ENCODE results near the gene TLDC2.
"Not testable (repeated sequence)": the region's sequence is repeated elsewhere in the genome, so short reads cannot be mapped to it uniquely, and the experiment has no call there.

TLDC2 gene

DNA sequence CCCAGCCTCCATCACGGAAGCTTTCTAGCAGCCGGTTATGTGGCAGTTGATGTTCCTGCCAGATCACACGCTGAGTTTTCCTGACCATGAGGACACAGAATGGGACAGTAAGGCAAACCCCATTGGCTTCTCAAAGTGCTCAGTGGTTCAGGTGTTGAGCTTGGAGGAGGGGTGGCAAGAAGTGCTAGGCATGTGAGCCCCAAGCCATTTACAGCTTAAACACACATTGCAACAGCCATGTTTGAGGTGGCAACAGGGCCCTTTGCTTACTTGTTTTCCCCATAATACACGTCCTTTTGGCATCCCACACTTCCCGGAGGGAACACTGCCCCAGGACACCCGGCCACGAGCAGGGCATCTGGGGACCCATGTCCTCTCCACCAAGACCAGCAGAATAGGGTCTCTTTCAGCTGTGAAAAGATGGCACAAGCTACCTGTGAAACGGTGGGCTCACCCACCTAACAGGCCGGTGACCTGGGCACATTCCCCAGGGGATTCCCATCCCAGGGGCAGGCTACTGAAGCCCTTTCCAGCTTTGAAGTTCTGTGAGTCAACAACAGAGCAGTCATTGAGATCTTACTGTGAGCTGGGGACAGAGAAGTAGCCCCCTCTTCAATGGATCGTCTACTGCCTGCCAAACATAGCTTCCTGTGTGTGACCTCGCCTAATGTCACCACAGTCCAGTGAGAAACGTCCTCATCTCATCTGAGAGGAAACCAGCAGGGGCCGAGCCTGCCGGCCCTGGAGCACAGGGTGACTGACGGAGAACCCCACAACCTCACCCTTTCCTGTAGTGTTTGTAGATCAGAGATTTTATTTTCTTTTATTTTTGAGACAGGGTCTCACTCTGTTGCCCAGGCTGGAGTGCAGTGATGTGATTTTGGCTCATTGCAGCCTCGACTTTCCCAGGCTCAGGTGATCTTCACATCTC, 4.0 kb upstream of the TLDC2 start:
- DNase-seq, result no peak

DNA sequence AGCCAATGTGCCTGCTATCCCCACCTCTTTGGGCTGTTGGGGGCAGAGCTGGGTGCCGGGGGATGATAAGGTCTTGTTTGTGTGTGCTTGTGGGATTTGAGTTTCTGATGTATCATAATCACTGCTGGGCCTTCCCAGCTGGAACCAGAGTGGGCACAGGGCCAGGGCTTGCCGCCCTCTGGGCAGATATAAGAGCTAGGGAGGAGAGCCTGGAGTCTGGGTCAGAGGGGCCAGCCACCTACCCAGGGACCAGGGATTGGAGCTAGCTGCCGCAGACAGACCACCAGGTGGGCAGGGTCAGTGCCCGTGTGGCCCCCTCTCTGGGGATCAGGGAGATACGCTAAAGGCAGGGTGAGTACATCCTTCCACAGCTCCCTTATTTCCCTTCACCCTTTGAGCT, 3.1 kb upstream of the TLDC2 start:
- no peak for DNase-seq

DNA sequence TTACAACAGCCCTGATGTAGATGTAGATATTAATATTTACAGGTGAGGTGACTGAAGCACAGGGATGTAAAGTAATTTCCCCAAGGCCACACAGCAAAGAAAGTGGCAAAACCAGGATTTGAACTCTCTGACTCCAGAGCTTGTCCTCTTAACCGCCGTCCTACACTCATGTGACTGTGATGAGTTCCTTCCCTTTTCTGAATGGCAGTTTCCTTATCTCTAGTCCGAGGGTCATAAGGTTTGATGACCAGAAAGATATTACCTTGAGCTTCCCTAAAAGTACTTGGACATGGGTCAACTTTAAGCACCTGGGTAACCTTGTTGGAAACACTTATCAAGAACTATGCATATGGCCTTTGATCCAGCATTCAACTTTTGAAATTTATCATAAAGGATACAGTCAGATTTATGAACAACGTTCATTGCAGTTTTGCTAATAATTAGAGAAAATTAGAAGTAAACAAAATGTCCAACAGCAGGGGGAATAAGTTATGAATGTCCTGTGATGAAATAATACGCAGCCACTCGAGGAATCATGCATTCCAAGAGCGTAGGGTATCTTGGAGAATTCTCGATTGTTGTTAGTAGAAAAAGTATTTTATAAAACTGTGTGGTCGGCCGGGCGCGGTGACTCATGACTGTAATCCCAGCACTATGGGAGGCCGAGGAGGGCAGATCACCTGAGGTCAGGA, 2.3 kb upstream of the TLDC2 start:
- no peak for DNase-seq

DNA sequence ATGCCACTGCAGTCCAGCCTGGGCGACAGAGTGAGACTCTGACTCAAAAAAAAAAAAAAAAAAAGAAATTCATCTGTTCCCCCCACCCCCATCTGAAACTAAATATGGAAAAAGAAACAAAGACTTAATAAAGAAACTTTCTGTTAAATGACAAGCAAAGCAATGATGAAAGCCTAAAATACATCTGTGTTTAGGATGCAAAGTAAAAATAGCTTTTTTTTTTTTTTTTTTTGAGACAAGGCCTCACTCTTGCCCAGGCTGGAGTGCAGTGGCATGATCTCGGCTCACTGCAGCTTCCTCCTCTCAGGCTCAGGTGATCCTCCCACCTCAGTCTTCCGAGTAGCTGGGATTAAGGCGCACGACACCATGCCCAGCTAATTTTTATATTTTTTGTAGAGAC, 845 bp upstream of the TLDC2 start:
- not testable (repeated sequence) for DNase-seq

DNA sequence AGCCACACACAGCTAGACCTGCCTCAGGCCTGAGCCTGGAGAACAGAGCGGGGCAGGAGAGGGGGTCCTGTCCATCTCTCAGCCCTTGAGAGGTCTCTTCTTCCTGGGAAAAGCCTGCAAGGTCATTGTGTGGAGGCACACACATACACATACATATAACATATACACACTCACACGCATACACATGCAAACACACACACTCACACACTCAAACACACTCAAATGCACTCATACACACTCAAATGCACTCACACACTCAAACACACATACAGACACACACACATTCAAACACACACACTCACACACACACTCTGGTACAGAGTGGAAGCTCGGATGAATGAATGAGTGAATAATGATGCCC, 515 bp downstream of the TLDC2 start:
- DNase-seq, result no peak

DNA sequence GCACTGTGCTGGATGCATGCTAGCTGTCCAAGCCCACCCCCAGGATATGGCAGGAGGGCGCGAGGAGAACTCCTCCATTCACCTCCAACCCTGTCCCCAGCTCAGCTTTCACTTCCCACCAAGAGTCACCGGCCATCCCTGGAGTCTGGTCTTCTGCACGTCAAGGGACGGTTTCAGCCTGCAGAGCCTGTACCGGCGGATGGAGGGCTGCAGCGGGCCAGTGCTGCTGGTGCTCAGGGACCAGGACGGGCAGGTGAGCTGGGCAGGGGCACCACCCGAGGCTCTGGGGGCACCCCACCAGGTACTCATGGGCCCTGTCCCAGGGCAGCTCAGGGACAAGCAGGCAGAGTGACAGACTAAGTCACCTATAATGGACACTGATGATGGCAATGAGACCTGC, 3.0 kb downstream of the TLDC2 start:
- DNase-seq, result no peak

DNA sequence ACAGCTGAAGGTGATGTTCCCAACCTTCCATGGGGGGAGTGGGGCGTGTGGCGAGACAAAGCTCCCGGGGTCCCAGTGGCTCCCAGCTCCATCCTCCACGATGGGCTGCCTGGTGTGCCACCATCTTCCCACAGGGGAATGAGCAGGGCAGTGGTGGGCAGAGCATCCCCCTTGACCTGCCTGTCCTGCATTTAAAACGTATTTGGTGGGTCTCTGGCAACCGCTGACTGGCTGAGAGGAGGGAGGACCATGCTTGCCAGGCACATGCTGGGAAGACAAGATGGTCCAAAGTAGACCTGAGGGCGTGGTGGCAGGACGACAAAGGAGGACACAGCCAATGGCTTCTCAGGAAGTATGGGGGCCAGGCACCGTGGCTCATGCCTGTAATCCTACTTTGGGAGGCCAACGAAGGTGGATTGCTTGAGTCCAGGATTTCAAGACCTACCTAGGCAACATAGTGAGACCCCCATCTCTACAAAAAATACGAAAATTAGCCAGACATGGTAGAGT, 4.9 kb downstream of the TLDC2 start:
- no peak for DNase-seq

DNA sequence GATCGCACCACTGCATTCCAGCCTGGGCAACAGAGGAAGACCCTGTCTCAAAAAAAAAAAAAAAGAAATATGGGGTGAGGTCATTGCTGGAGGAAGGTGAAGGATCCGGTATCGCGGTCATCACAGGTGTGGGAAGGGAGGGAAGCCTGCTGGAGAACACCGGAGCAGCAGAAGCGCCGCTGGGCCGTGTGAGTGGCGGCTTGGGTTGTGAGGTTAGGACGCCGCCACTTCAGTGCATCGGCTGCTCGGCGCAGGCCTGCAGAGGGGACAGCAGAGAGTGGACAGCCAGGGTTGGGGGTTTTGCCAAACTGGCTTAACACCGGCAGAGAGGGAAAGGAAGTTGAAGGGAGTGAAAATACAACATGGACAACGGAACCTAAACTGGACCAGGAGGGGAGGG, 5.4 kb downstream of the TLDC2 start:
- DNase-seq, result no peak

DNA sequence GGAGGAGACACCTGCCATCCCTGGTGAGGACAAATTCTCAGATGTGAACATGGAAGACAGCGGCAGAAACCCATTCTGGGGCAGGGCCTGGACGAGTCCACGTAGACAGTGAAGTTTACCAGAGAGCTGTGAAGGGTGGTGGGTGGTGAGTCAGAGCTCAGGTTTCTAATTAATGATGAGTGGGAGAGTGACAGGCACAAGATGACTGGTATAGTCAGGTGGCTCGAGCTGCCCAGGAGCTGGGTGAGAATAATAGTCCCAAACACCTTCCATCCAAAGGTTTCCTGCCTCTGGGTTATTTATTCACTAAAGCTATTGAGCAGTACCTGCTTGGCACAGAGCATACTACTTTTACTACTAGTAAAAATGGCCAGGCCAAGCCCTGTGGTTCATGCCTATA, 6.0 kb downstream of the TLDC2 start:
- DNase-seq, result no peak

DNA sequence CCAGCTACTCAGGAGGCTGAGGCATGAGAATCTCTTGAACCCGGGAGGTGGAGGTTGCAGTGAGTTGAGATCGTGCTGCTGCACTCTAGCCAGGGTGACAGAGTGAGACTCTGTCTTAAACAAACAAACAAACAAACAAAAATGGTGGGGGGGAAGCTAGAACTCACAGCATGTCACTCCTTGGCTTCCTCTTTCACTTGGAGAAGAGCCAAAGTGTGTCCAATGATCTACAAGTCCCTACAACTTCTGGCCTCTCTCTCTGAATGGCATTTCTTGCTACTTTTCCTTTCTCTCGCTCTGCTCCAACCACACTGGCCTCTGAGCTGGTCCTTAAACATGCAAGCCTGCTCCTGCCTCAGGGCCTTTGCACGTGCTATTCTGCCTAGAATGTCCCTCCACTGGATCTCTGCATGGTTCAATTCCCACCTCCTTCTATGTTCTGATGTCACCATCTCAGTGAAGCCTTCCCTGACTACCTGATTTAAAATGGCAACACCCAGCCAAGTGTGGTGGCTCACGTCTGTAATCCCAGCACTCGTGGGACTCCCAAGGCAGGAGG, 8.1 kb downstream of the TLDC2 start:
- no peak for DNase-seq

DNA sequence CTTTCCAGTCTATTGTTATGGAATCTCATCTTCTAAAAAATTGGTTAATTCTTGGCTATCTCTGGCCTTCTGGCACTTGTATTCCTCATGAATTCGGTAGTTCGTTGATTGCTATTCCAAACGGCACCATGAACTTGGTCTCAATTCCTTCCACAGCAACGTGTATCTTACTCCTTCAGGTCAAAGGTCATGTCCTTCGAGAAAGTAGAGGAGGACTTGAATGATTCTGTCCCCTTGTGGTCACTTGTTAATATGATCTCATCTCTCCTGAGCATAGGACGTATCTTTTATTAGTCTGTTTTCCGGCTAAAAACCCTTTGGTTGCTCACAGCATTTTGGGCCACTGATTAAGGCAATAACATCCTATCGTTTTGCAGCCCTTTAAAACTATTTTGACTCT, 9.4 kb downstream of the TLDC2 start:
- DNase-seq, result no peak

DNA sequence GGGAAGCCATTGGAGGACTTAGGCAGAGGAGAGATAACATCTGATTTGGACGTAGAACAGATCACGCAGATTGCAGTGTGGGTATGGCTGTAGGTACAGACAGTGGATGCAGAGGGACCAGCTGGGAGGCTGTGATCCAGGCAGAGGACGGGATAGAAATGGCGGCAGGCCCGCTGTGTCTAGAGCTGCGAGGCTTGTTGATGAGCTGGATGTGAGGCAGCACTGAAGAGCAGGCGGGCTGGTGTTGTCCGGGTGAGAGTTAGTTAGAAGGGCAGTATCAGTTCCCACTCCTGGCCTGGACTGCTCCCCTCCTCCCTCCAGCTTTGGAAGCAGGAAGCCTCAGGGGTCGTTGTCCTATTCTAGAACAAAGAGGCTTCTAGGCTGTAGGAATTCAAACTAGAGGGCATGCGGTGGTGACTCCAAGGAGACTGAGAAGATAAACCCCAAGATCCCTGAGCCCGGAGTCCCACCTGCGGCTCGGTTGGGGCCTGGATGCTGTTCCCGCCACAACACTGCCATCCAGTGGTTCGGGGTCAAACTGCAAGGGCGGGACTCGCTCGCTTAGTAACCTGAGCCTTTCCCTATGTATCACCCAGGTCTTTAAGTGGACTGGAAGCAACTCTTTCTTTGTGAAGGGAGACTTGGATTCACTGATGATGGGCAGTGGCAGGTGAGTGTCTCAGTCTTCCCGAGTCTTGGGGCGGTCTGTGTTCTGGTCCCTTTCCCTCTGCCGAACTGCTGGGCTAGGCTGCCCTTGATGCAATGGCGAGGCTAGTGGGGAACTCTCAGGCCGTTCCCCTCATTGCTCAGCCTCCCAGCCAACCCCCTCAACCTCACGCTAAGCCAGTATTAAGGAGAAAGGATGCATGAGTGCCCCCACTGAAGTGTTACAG, 11.2 kb downstream of the TLDC2 start:
- peak; percentile 79 for DNase-seq

DNA sequence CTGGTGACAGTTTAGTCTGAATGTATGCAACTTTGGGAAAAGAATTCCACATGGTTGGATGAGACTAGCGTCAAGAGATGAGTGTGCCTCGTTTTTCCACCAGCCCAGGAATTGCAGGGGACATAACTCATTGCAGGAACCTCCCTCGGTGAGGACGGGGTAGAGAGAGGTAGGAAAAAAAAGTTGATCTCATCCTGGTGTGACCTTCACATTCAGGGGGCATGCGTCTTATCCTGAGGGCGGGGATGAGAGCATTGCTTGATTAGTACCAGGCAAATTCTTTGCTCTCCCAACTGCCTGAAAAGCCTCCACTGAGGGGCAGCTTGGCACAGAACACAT, 11.8 kb downstream of the TLDC2 start:
- no peak for DNase-seq

DNA sequence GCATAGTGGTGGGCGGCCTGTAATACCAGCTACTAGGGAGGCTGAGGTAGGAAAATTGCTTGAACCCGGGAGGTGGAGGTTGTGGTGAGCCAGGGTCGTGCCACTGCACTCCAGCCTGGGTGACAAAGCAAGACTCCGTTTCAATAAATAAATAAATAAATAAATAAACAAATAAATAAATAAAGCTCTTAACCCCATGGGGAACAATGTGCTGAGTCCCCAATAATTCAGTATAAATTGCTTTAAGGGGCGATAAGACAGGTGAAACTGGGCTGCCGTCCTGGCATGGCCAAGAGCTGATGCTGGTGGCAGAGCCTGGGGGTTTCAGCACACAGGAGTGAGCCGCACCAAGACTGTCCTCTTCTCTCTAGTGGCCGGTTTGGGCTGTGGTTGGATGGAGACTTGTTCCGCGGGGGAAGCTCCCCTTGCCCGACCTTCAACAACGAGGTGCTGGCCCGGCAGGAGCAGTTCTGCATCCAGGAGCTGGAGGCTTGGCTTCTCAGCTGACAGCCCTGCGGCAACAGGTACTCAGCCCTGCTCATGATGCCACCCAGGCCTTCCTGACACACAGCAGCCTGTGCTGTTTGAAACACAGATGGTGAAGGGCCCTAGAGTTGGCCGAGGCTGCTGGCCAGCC, 13.1 kb downstream of the TLDC2 start:
- DNase-seq, result no peak

DNA sequence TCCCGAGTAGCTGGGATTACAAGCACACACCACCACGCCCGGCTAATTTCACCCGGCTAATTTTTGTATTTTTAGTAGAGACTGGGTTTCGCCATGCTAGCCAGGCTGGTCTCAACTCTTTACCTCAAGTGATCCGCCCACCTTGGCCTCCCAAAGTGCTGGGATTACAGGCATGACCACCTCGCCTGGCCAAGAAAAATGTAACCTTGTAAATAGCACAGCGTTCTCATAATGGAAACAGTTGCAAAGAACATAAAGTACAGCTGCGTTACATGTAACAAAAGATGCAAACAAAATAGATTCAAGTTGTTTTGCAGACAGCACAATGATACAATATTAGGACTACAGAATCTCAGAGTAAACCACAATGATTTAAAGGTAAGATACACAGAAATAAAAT, 14.6 kb downstream of the TLDC2 start:
- DNase-seq, result no peak

DNA sequence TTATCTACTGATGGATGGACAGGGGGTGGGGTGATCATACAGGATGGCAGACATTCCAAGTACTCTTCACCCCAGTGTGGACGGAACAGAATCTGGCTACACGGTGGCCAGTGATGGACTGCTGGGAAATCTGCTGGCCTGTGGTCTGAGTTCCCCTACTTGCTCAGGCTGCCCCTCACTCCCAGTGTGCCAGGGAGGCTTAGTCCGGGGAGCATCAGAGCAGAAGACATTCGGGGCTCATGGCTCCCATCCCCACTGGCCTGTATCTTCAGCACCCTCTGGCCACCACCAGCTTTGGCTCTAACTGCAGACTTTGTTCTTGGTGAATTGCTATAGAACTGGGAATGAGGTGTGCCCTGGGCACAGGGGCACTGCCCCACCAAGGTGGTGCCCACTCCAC, 15.3 kb downstream of the TLDC2 start:
- no peak for DNase-seq

DNA sequence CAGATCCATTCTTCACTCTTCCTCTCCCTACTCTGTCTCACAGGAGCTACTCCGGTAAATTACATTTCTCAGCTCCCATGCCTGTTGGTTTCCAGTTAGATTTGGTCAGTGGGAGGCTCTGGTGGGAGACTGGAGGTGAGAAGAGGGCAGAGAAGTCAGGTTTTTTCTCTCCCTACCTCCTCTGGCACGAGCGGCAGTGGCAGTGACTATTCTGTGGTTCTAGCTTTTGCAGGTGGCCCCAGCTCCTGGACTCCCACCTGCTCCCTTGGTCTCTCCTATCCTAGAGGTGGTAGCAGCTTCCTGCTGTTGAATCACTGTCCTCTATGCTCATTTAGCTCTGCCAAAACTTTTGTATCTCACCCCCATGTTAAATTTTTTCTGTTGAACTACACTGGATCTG, 17.9 kb downstream of the TLDC2 start:
- DNase-seq, result no peak

DNA sequence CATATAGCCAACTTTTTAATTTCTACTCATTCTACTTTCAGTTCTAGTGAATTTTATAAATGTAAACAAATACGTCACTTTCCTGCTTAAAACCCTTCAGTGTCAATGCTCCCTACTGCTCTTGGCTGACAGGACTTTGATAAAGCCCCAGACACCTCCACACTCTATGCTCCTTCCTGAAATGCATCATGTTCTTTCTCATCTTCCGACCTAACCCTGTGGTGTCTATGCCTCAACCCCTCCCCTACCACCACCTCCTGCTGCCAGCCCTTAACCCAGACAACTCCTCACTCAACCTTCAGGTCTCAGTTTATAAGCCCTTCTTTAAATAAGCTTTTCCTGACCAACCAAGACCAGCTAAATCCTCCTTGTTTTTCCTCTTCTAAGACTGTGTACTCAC, 19.1 kb downstream of the TLDC2 start:
- no peak for DNase-seq

DNA sequence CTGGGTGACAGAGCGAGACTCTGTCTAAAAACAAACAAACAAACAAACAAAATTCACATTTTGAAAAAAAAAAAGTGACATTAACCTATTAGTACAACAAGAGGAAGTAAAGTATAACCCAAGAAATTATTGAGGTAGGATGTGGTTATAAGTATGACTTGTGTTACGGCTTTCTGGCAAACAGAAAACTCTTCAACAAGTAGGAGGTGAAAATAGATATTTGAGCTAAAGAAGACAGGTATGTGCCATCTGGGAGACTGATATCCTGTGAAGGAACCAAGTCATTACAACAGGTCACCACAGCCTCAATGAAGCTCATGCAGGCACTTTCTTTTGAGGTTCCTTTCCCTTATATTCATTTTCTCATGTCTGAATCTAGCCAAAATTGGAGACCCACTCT, 28.8 kb downstream of the TLDC2 start:
- no peak for DNase-seq

DNA sequence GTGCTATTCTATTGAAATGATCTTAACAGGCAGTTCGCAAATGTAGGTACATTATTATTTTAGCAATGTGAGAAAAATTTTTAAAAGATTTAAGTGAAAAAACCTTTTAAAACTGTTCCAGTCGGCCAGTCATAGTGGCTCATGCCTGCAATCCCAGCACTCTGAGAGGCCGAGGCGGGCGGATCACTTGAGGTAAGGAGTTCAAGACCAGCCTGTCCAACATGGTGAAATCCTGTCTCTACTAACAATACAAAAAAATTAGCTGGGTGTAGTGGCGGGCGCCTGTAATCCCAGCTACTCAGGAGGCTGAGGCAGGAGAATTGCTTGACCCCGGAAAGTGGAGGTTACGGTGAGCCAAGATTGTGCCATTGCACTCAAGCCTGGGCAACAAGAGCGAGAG, 29.6 kb downstream of the TLDC2 start:
- DNase-seq, result not testable (repeated sequence)

DNA sequence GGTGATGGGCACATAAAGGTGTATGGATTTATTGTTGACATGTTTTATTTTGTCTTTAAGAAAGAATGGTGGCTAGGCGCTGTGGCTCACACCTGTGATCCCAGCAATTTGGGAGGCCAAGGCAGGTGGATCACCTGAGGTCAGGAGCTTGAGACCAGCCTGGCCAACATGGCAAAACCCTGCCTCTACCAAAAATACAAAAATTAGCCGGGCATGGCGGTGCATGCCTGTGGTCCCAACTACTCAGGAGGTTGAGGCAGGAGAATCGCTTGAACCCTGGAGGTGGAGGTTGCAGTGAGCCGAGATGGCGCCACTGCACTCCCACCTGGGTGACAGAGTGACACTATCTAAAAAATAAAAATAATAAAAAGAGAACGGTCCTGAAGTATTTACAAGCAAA, 30.1 kb downstream of the TLDC2 start:
- not testable (repeated sequence) for DNase-seq

DNA sequence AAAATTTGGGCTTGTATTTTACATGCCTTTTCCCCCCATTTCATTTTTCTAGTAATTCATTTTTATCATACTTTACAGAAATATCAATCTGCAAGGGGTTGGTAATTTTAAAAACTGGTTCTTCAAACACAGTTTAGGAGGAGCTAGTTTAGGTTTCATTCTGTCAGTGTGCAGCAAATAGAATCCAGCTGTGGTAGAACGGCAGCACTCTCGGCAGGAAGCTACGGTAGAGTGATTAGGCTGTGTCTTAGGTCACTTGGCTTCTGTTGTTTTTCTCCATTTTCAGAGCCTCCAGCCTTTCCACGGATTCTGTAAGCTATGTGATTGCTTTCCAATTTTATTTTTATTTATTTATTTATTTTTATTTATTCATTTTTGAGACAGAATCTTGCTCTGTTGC, 32.7 kb downstream of the TLDC2 start:
- no peak for DNase-seq

DNA sequence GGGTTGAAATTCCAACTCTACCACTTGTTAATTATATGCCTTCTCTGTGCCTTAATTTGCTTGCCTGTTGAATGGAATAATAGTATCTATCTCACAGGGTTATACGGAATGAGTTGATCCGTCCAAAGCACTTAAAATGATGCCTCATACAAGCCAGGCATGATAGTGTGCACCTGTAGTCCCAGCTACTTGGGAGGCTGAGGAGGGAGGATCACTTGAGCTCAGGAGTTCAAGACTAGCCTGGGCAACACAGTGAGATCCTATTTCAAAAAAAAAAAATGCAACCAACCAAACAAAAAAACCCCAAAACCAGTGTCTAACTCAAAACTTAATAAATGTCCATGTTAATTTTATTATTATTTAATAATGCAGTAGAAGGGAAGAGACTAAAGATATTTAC, 40.3 kb downstream of the TLDC2 start:
- DNase-seq, result no peak
